HG03103 (cell line): ENCODE measurements around the gene C9orf78.

Source experiments
- ATAC-seq: cut with Tn5 transposase; IDR thresholded peaks from one replicate; pipeline ENCODE4 v1.9.1; 2021; ENCODE audit warnings: low read depth; ENCODE audit not compliant: unreplicated experiment

Gene C9orf78

DNA sequence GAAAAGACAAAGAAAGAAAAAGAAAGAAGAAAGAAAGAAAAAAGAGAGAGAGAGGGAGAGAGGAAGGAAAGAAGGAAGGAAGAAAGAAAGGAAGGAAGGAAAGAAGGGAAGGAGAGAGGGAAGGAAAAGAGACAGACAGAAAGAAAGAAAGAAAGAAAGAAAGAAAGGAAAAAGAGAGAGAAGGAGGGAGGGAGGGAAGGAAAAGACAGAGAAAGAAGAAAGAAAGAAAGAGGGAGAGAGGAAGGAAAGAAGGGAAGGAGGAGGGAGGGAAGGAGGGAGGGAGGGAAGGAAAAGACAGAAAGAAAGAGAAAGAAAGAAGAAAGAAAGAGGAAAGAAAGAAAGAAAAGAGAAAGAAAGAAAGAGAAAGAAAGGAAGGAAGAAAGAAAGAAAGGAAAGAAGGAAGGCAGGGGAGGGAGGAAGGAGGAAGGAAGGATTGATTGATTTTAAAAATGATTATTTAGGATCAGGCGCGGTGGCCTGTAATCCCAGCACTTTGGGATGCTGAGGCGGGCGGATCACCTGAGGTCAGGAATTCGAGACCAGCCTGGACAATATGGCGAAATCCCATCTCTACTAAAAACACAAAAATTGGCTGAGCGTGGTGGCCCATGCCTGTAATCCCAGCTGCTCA, 55.4 kb downstream of the C9orf78 start:
- ATAC-seq = no peak

DNA sequence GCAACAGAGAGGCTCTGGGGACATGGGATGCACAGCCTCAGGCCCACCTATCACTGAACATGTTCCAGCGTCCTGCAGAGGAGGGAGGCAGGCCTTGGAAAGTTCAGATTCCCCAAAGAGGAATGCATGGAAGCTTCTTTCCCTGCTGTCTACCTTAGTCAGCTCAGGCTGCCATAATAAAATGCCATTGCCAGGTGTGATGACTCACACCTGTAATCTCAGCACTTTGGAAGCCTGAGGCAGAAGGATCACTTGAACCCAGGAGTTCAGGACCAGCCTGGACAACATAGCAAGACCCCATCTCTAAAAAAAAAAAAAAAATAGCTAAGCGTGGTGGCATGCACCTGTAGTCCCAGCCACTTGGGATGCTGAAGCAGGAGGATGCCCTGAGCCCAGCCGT, 56.6 kb downstream of the C9orf78 start:
- no peak for ATAC-seq

DNA sequence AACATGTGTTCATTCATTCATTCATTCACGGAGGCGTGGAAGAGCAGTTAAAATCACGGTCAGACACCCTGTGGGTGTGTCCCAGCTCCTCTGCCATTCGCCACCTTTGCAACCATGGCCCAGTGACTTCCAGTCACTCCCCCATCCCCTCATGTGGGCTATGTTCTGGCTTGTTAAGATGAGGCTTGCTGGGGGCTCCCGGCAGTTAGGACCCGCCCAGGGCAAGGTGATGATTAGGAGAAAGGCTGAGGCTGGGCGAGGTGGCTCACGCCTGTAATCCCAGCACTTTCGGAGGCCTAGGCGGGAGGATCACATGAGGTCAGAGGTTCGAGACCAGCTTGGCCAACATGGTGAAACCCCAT, 57.3 kb downstream of the C9orf78 start:
- ATAC-seq = no peak
